ENCODE results near the gene CLEC1A.

Gene CLEC1A

GRCh38 chr12:10068644-10069043 lies 30.1 kb downstream of the CLEC1A start:
- Mint-ChIP-seq H3K4me3 (no peak overlapping the region), H3K9me3 (no peaks in the 10 kb centered on the region), H3K27me3 (peaks cover 77% of the 10 kb centered on the region), H3K36me3 (ENCODE audit: insufficient read depth) (no peaks in the 10 kb centered on the region), H3K4me1 (no peaks in the 10 kb centered on the region), H3K27ac (ENCODE audit: low read depth) (no peak overlapping the region)
- ATAC-seq (replicated peaks; ENCODE audit: extremely low read depth, poor library complexity, severe bottlenecking) (no peak), DNase-seq (ENCODE audit: low spot score in 2 of 2) (no peak)

- peaks cover 77% of the 10 kb centered on the region for H3K27me3 Mint-ChIP-seq
- no peak overlapping the region for H3K27ac Mint-ChIP-seq (ENCODE audit: low read depth)
- ATAC-seq (replicated peaks; ENCODE audit: extremely low read depth, poor library complexity, severe bottlenecking) (no peak), DNase-seq (ENCODE audit: low spot score in 2 of 2) (no peak)
- no peaks in the 10 kb centered on the region for H3K9me3 Mint-ChIP-seq
- H3K4me1 Mint-ChIP-seq: no peaks in the 10 kb centered on the region
- no peak overlapping the region for H3K4me3 Mint-ChIP-seq
- no peaks in the 10 kb centered on the region for H3K36me3 Mint-ChIP-seq (ENCODE audit: insufficient read depth)
Observed at GRCh38 chr12:10067942-10068341, 30.8 kb downstream of the CLEC1A start.

GRCh38 chr12:10067264-10067663 lies 31.5 kb downstream of the CLEC1A start:
- no peak for ATAC-seq (replicated peaks; ENCODE audit: extremely low read depth, poor library complexity, severe bottlenecking)
- no peaks in the 10 kb centered on the region for H3K36me3 Mint-ChIP-seq (ENCODE audit: insufficient read depth)

GRCh38 chr12:10065241-10065640 lies 33.5 kb downstream of the CLEC1A start:
- ATAC-seq (replicated peaks; ENCODE audit: extremely low read depth, poor library complexity, severe bottlenecking): no peak
- Mint-ChIP-seq H3K27ac (ENCODE audit: low read depth) (no peak overlapping the region), H3K27me3 (peaks cover 57% of the 10 kb centered on the region), H3K36me3 (ENCODE audit: insufficient read depth) (no peaks in the 10 kb centered on the region), H3K9me3 (no peaks in the 10 kb centered on the region), H3K4me1 (no peaks in the 10 kb centered on the region), H3K4me3 (no peak overlapping the region)
- no peak for DNase-seq (ENCODE audit: low spot score in 2 of 2)

More at GRCh38 chr12:10067264-10067663, 31.5 kb downstream of the CLEC1A start:
- no peaks in the 10 kb centered on the region for H3K4me1 Mint-ChIP-seq
- no peak overlapping the region for H3K4me3 Mint-ChIP-seq
- peaks cover 73% of the 10 kb centered on the region for H3K27me3 Mint-ChIP-seq
- no peaks in the 10 kb centered on the region for H3K9me3 Mint-ChIP-seq
- H3K27ac Mint-ChIP-seq (ENCODE audit: low read depth): no peak overlapping the region
- no peak for DNase-seq (ENCODE audit: low spot score in 2 of 2)

- no peak for ATAC-seq (replicated peaks; ENCODE audit: extremely low read depth, poor library complexity, severe bottlenecking)
- Mint-ChIP-seq H3K9me3 (no peaks in the 10 kb centered on the region), H3K4me3 (no peak overlapping the region), H3K27ac (ENCODE audit: low read depth) (no peak overlapping the region), H3K27me3 (peaks cover 47% of the 10 kb centered on the region), H3K36me3 (ENCODE audit: insufficient read depth) (peaks cover 4% of the 10 kb centered on the region), H3K4me1 (no peaks in the 10 kb centered on the region)
- DNase-seq (ENCODE audit: low spot score in 2 of 2): no peak
Observed at GRCh38 chr12:10058387-10058786, 40.4 kb downstream of the CLEC1A start.

GRCh38 chr12:10052193-10052913 lies 46.4 kb downstream of the CLEC1A start:
- DNase-seq (ENCODE audit: low spot score in 2 of 2) (no peak), ATAC-seq (replicated peaks; ENCODE audit: extremely low read depth, poor library complexity, severe bottlenecking) (no peak)
- no peak overlapping the region for H3K27ac Mint-ChIP-seq (ENCODE audit: low read depth)
- peaks cover 6% of the 10 kb centered on the region for H3K4me1 Mint-ChIP-seq
- no peaks in the 10 kb centered on the region for H3K9me3 Mint-ChIP-seq
- H3K27me3 Mint-ChIP-seq: peaks cover 68% of the 10 kb centered on the region
- no peak overlapping the region for H3K4me3 Mint-ChIP-seq
- H3K36me3 Mint-ChIP-seq (ENCODE audit: insufficient read depth): peaks cover 2% of the 10 kb centered on the region

DNA sequence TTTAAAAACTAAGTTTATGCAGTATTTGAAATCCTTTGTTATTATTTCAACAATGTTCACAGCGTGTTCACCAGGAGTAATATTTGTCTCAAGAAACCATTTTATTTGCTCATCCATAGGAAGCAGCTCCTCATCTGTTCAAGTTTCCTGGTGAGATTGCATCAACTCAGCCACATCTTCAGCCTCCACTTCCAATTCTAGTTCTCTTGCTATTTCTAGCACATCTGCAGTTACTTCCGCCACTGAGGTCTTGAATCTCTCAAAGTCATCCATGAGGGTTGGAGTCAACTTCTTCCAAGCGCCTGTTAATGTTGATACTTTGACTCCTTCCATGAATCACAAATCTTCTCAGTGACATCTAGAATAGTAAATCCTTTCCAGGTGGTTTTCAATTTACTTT lies 50.3 kb downstream of the CLEC1A start:
- Mint-ChIP-seq H3K36me3 (ENCODE audit: insufficient read depth) (no peaks in the 10 kb centered on the region), H3K9me3 (no peaks in the 10 kb centered on the region), H3K4me3 (no peak overlapping the region), H3K27me3 (peaks cover 82% of the 10 kb centered on the region), H3K4me1 (peaks cover 6% of the 10 kb centered on the region), H3K27ac (ENCODE audit: low read depth) (no peak overlapping the region)
- ATAC-seq (replicated peaks; ENCODE audit: extremely low read depth, poor library complexity, severe bottlenecking) (no peak), DNase-seq (ENCODE audit: low spot score in 2 of 2) (no peak)

- no peaks in the 10 kb centered on the region for H3K4me1 Mint-ChIP-seq
- no peak overlapping the region for H3K4me3 Mint-ChIP-seq
- no peak overlapping the region for H3K27ac Mint-ChIP-seq (ENCODE audit: low read depth)
- no peaks in the 10 kb centered on the region for H3K36me3 Mint-ChIP-seq (ENCODE audit: insufficient read depth)
- no peak for DNase-seq (ENCODE audit: low spot score in 2 of 2)
- ATAC-seq (replicated peaks; ENCODE audit: extremely low read depth, poor library complexity, severe bottlenecking): no peak
- H3K27me3 Mint-ChIP-seq: peaks cover 85% of the 10 kb centered on the region
- no peaks in the 10 kb centered on the region for H3K9me3 Mint-ChIP-seq
Observed at GRCh38 chr12:10042167-10042566, 56.6 kb downstream of the CLEC1A start.

DNA sequence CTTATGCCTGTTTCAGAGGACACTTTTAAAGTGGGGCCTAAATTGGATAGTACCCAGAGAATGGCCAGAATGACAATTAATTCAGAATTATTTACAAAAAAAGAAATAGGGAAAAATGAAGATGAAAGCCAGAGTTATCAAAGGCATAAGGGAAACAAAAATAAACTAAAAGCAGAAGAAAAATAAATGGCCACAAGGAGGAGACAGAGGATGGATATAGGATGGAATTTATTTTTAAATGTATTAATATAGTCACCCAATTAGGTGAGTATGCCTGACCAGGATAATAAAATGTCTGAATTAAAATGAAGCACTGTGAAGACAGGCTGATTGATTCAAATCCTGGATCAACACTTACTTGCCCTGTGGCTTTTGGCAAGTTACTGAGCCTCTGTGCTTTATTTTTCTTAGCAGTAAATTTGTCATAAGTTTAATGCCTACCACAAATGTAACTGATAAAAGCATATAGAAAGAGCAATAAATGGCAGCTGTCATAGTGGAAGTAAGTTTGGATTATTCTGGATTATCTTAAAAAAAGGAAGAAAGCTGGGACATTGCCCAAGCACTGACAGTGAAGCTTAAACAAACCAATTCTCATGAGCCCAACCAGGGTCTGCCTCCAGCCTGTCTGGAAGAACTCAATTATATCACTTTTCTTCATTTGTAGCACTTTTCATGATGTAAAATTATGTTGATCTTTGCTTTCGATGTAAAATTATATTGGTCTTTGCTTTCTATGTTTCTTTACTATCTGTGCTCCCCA lies 64.8 kb downstream of the CLEC1A start:
- DNase-seq (ENCODE audit: low spot score in 2 of 2) (no peak), ATAC-seq (replicated peaks; ENCODE audit: extremely low read depth, poor library complexity, severe bottlenecking) (no peak)
- H3K27ac Mint-ChIP-seq (ENCODE audit: low read depth): no peak overlapping the region
- no peaks in the 10 kb centered on the region for H3K36me3 Mint-ChIP-seq (ENCODE audit: insufficient read depth)
- no peak overlapping the region for H3K4me3 Mint-ChIP-seq
- no peaks in the 10 kb centered on the region for H3K4me1 Mint-ChIP-seq
- no peaks in the 10 kb centered on the region for H3K9me3 Mint-ChIP-seq
- H3K27me3 Mint-ChIP-seq: peaks cover 45% of the 10 kb centered on the region

GRCh38 chr12:10031771-10032175 lies 67.0 kb downstream of the CLEC1A start:
- H3K27ac Mint-ChIP-seq (ENCODE audit: low read depth): no peak overlapping the region
- DNase-seq (ENCODE audit: low spot score in 2 of 2) (no peak), ATAC-seq (replicated peaks; ENCODE audit: extremely low read depth, poor library complexity, severe bottlenecking) (no peak)
- H3K36me3 Mint-ChIP-seq (ENCODE audit: insufficient read depth): no peaks in the 10 kb centered on the region
- peaks cover 45% of the 10 kb centered on the region for H3K27me3 Mint-ChIP-seq
- no peak overlapping the region for H3K4me3 Mint-ChIP-seq
- H3K4me1 Mint-ChIP-seq: no peaks in the 10 kb centered on the region
- no peaks in the 10 kb centered on the region for H3K9me3 Mint-ChIP-seq

GRCh38 chr12:10031321-10031720 lies 67.5 kb downstream of the CLEC1A start:
- no peak for ATAC-seq (replicated peaks; ENCODE audit: extremely low read depth, poor library complexity, severe bottlenecking)
- Mint-ChIP-seq H3K27ac (ENCODE audit: low read depth) (no peak overlapping the region), H3K4me1 (no peaks in the 10 kb centered on the region), H3K27me3 (peaks cover 45% of the 10 kb centered on the region), H3K4me3 (no peak overlapping the region), H3K36me3 (ENCODE audit: insufficient read depth) (no peaks in the 10 kb centered on the region), H3K9me3 (no peaks in the 10 kb centered on the region)
- DNase-seq (ENCODE audit: low spot score in 2 of 2): no peak

DNA sequence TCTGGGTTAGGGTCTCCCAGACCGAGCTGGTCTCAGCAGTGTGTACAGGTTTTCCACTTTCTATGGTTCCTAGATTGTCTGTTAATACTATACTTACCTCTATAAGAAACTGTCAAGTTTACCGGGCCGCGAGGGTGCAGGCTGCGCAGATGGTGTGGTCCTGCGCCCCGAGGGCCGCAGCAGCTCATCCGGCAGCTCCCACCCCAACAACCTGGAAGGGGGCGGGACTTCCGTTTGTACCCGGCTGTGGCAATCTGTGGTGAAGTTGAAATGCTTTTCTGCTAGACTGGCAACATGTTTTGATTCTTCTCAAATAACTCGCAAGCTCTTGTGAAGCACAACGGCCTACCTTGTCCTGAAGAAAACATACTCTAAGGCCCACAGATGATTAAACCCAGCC lies 68.3 kb downstream of the CLEC1A start, which contains the start of gene CLEC9A:
CLEC9A (plus strand) TSS at position 237 of the 400 bp plus-strand sequence. CDS start 22,006 bp downstream, outside the sequence.
- Mint-ChIP-seq H3K27me3 (peaks cover 45% of the 10 kb centered on the region), H3K27ac (ENCODE audit: low read depth) (no peak within 1 kb of the TSS), H3K36me3 (ENCODE audit: insufficient read depth) (peaks cover 3% of the 10 kb centered on the region), H3K9me3 (no peaks in the 10 kb centered on the region), H3K4me1 (no peaks in the 10 kb centered on the region), H3K4me3 (no peak within 1 kb of the TSS)
- ATAC-seq (replicated peaks; ENCODE audit: extremely low read depth, poor library complexity, severe bottlenecking): no peak
- DNase-seq (ENCODE audit: low spot score in 2 of 2): no peak

DNA sequence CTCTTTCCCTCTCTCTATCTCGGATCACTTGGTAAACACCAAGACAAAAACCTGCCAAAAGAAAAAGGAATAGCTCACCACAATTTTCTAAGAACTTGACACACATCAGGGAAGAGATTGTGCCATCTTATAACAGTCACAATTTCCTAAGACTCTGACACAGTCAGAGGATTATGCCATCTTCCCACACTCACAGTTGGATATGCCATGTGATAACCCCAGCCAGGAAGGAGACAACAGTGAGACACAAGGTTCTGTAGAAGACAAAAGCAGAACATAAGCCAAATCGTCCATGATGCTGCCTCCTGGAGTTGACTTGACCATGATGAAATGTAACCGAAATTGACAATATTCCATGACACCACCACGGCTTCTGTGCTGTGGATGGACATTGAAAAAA lies 71.1 kb downstream of the CLEC1A start:
- Mint-ChIP-seq H3K9me3 (no peaks in the 10 kb centered on the region), H3K4me3 (no peak overlapping the region), H3K27ac (ENCODE audit: low read depth) (no peak overlapping the region), H3K27me3 (peaks cover 42% of the 10 kb centered on the region), H3K36me3 (ENCODE audit: insufficient read depth) (peaks cover 4% of the 10 kb centered on the region), H3K4me1 (no peaks in the 10 kb centered on the region)
- no peak for ATAC-seq (replicated peaks; ENCODE audit: extremely low read depth, poor library complexity, severe bottlenecking)
- no peak for DNase-seq (ENCODE audit: low spot score in 2 of 2)

Measured in central memory CD8-positive, alpha-beta T cell (primary cell).